Measurements from ENCODE around the gene TSPAN3.

The TSPAN3 gene

GRCh38 chr15:77104155-77104554, 33.2 kb upstream of the TSPAN3 start:
- H3K27me3 ChIP-seq (ENCODE audit: low read length): no peaks in the 10 kb centered on the region
- no peak overlapping the region for H3K9ac ChIP-seq (ENCODE audit: low read length)
- no peak overlapping the region for H2AFZ ChIP-seq (ENCODE audit: low read depth, low read length, severe bottlenecking)
- H3K9me3 ChIP-seq (ENCODE audit: insufficient read depth, low read length): no peaks in the 10 kb centered on the region
- H3K36me3 ChIP-seq (ENCODE audit: low read length): no peaks in the 10 kb centered on the region
- no peaks in the 10 kb centered on the region for H3K79me2 ChIP-seq (ENCODE audit: insufficient read depth, low read length)
- H3K4me3 ChIP-seq (ENCODE audit: insufficient read depth, low read length, poor library complexity, severe bottlenecking): no peak overlapping the region
- no peaks in the 10 kb centered on the region for H4K20me1 ChIP-seq (ENCODE audit: low read depth, low read length)
- H3K9me2 ChIP-seq (replicated peaks; ENCODE audit: insufficient read depth, low read length): no peaks in the 10 kb centered on the region
- H3K4me2 ChIP-seq (ENCODE audit: low read depth, low read length, poor library complexity, severe bottlenecking): no peak overlapping the region
- H3F3A ChIP-seq (ENCODE audit: insufficient read depth): no peaks in the 10 kb centered on the region
- H3K27ac ChIP-seq (ENCODE audit: low read depth, low read length): no peak overlapping the region
- TF ChIP-seq, protein P1, sequence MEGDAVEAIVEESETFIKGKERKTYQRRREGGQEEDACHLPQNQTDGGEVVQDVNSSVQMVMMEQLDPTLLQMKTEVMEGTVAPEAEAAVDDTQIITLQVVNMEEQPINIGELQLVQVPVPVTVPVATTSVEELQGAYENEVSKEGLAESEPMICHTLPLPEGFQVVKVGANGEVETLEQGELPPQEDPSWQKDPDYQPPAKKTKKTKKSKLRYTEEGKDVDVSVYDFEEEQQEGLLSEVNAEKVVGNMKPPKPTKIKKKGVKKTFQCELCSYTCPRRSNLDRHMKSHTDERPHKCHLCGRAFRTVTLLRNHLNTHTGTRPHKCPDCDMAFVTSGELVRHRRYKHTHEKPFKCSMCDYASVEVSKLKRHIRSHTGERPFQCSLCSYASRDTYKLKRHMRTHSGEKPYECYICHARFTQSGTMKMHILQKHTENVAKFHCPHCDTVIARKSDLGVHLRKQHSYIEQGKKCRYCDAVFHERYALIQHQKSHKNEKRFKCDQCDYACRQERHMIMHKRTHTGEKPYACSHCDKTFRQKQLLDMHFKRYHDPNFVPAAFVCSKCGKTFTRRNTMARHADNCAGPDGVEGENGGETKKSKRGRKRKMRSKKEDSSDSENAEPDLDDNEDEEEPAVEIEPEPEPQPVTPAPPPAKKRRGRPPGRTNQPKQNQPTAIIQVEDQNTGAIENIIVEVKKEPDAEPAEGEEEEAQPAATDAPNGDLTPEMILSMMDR (IDR thresholded peaks at IDR 0.05; ENCODE audit: insufficient read depth, low read length, poor library complexity, severe bottlenecking): no peak
- TF ChIP-seq EZH2phosphoT487 (conservative IDR thresholded peaks at IDR 0.05; ENCODE audit: low read length): no peak

DNA sequence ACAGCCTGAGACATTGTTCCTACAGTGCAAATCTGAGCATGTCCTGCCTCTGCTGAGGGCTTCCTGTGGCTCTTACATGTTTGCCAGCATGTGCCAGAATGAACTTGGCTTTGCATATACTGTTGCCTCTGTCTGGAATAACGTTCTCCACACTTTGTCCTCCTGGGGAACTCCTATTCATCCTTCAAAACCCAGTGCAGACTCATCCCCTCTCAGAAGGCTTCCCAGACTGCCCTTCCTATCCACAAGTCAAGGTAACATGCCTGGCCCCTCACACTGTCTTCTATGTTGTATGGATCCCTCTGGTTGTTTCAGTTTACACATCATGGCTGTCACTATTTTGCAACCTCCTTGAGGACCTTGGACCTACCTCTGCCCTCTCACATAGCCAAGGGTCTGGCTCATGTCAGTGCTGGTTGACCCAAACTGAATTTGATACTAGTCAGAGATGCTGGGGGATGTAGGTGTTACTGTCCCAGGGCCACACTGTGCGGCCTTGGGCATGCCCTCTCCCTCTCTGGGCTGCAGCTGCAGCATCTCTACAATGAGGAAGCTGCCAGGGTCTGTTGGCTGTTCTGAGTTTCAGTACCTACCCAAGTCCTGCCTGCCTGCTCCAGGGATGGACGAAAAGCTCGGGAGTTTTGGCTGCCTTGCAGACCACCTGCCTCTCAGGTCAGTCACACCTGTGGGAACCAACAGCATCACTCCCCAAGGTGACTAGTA, 29.0 kb upstream of the TSPAN3 start:
- Histone ChIP-seq H3K9ac (ENCODE audit: low read length) (no peak overlapping the region), H3K79me2 (ENCODE audit: insufficient read depth, low read length) (no peaks in the 10 kb centered on the region), H4K20me1 (ENCODE audit: low read depth, low read length) (no peaks in the 10 kb centered on the region), H3K4me2 (ENCODE audit: low read depth, low read length, poor library complexity, severe bottlenecking) (no peak overlapping the region), H3K4me3 (ENCODE audit: insufficient read depth, low read length, poor library complexity, severe bottlenecking) (no peak overlapping the region), H3K9me3 (ENCODE audit: insufficient read depth, low read length) (no peaks in the 10 kb centered on the region), H3K27ac (ENCODE audit: low read depth, low read length) (no peak overlapping the region), H3K36me3 (ENCODE audit: low read length) (no peaks in the 10 kb centered on the region), H3K9me2 (replicated peaks; ENCODE audit: insufficient read depth, low read length) (no peaks in the 10 kb centered on the region), H3F3A (ENCODE audit: insufficient read depth) (no peaks in the 10 kb centered on the region), H3K27me3 (ENCODE audit: low read length) (no peaks in the 10 kb centered on the region), H2AFZ (ENCODE audit: low read depth, low read length, severe bottlenecking) (no peak overlapping the region)
- TF ChIP-seq EZH2phosphoT487 (conservative IDR thresholded peaks at IDR 0.05; ENCODE audit: low read length): no peak
- TF ChIP-seq, protein P1 (IDR thresholded peaks at IDR 0.05; ENCODE audit: insufficient read depth, low read length, poor library complexity, severe bottlenecking): no peak

GRCh38 chr15:77098572-77098971, 27.7 kb upstream of the TSPAN3 start:
- H2AFZ ChIP-seq (ENCODE audit: low read depth, low read length, severe bottlenecking): no peak overlapping the region
- no peaks in the 10 kb centered on the region for H3K79me2 ChIP-seq (ENCODE audit: insufficient read depth, low read length)
- no peaks in the 10 kb centered on the region for H3K36me3 ChIP-seq (ENCODE audit: low read length)
- no peaks in the 10 kb centered on the region for H3K9me3 ChIP-seq (ENCODE audit: insufficient read depth, low read length)
- H3F3A ChIP-seq (ENCODE audit: insufficient read depth): no peaks in the 10 kb centered on the region
- H4K20me1 ChIP-seq (ENCODE audit: low read depth, low read length): no peaks in the 10 kb centered on the region
- no peak overlapping the region for H3K27ac ChIP-seq (ENCODE audit: low read depth, low read length)
- no peak overlapping the region for H3K9ac ChIP-seq (ENCODE audit: low read length)
- no peak overlapping the region for H3K4me2 ChIP-seq (ENCODE audit: low read depth, low read length, poor library complexity, severe bottlenecking)
- H3K27me3 ChIP-seq (ENCODE audit: low read length): no peaks in the 10 kb centered on the region
- TF ChIP-seq, protein P1 (IDR thresholded peaks at IDR 0.05; ENCODE audit: insufficient read depth, low read length, poor library complexity, severe bottlenecking): no peak
- TF ChIP-seq EZH2phosphoT487 (conservative IDR thresholded peaks at IDR 0.05; ENCODE audit: low read length): no peak
- H3K4me3 ChIP-seq (ENCODE audit: insufficient read depth, low read length, poor library complexity, severe bottlenecking): no peak overlapping the region
- no peaks in the 10 kb centered on the region for H3K9me2 ChIP-seq (replicated peaks; ENCODE audit: insufficient read depth, low read length)
